Fibroblast of lung (primary cell): ENCODE measurements around the gene KLHL1. TPM values are rescaled to one million over a fixed set of nuclear protein-coding genes. Genes with fewer than 3 reads are reported as not detected.

Source experiments
- DNase-seq, 2 donors: peaks; one replicate each; pipeline versions ENCODE4 v3.0.0 to v3.0.0-alpha.2; 2010; ENCODE audit warnings: low read depth in 2 of 2
- H2AFZ ChIP-seq: 2 replicates; pipeline ENCODE4 v1.5.1; 2012; ENCODE audit warnings: low read length, control low read depth, inconsistent platforms
- H3K27ac ChIP-seq: 2 replicates; pipeline ENCODE4 v1.5.1; 2011; ENCODE audit warnings: low read length, control low read depth; ENCODE audit not compliant: insufficient read depth
- H3K27me3 ChIP-seq: 2 replicates; pipeline ENCODE4 v1.5.1; 2011; ENCODE audit warnings: mild to moderate bottlenecking, low read length; ENCODE audit not compliant: control insufficient read depth, insufficient read depth
- H3K36me3 ChIP-seq: 2 replicates; pipeline ENCODE4 v1.5.1; 2011; ENCODE audit warnings: low read length; ENCODE audit not compliant: control insufficient read depth, insufficient read depth
- H3K4me1 ChIP-seq: 2 replicates; pipeline ENCODE4 v1.5.1; 2011; ENCODE audit warnings: low read length; ENCODE audit not compliant: control insufficient read depth, insufficient read depth; ENCODE audit errors: extremely low read depth
- H3K4me2 ChIP-seq: 2 replicates; pipeline ENCODE4 v1.5.1; 2011; ENCODE audit warnings: low read length, control low read depth; ENCODE audit not compliant: insufficient read depth; ENCODE audit errors: extremely low read depth
- H3K4me3 ChIP-seq, 4 experiments: fragments of 200-600 bp in 1 of 4; sonication (generic) in 1 of 4; replicated peaks in 1 of 4; 2 replicates each; pipeline ENCODE4 v1.5.1; 2011 to 2016; ENCODE audit warnings: low read length in 4 of 4, low read depth in 3 of 4, mild to moderate bottlenecking in 3 of 4, control low read depth in 2 of 4, inconsistent platforms in 1 of 4, mixed read lengths in 1 of 4; ENCODE audit not compliant: insufficient read depth in 1 of 4; ENCODE audit errors: control extremely low read depth in 1 of 4
- H3K79me2 ChIP-seq: 2 replicates; pipeline ENCODE4 v1.5.1; 2012; ENCODE audit warnings: mild to moderate bottlenecking, low read length, inconsistent platforms; ENCODE audit not compliant: control insufficient read depth, insufficient read depth
- H3K9ac ChIP-seq: 2 replicates; pipeline ENCODE4 v1.5.1; 2011; ENCODE audit warnings: mild to moderate bottlenecking, low read length, control low read depth; ENCODE audit not compliant: insufficient read depth
- H3K9me3 ChIP-seq: 2 replicates; pipeline ENCODE4 v1.5.1; 2012; ENCODE audit warnings: low read depth, low read length; ENCODE audit not compliant: control insufficient read depth, insufficient read depth
- H4K20me1 ChIP-seq: 2 replicates; pipeline ENCODE4 v1.5.1; 2011; ENCODE audit warnings: low read length; ENCODE audit not compliant: control insufficient read depth, insufficient read depth; ENCODE audit errors: extremely low read depth
- EZH2 ChIP-seq: IDR thresholded peaks from 2 replicates; pipeline ENCODE4 v1.5.1; 2012; ENCODE audit warnings: low read length, control low read depth, mild to moderate bottlenecking; ENCODE audit errors: missing control alignments
- polyA plus RNA-seq, 2 donors: library from polyadenylated mRNA; depleted of rRNA in 1 of 2; stranded (reverse) in 1 of 2; unstranded in 1 of 2; fragments of >200 nt; gene quantifications; 2 replicates each; pipeline ENCODE4 v1.2.1, GENCODE V29; 2011 to 2012; ENCODE audit warnings: missing spikeins in 1 of 2
- total RNA-seq: library from RNA; depleted of rRNA; stranded (reverse); fragments of >200 nt; gene quantifications from 2 replicates; pipeline ENCODE4 v1.2.1, GENCODE V29; 2014
- TF ChIP-seq, protein P1 (sequence below), 2 donors: IDR thresholded peaks in 1 of 2; conservative IDR thresholded peaks in 1 of 2; 1 replicate in 1 of 2; 2 replicates in 1 of 2; pipeline ENCODE4 v1.5.1; 2011 to 2012; ENCODE audit warnings: low read length in 2 of 2, control low read depth in 1 of 2, inconsistent platforms in 1 of 2, low read depth in 1 of 2, mild to moderate bottlenecking in 1 of 2

Gene KLHL1
- total and polyA plus RNA-seq, 2 donors (not counting 1 experiment from before 2014, with no cell fraction given) = not detected

DNA sequence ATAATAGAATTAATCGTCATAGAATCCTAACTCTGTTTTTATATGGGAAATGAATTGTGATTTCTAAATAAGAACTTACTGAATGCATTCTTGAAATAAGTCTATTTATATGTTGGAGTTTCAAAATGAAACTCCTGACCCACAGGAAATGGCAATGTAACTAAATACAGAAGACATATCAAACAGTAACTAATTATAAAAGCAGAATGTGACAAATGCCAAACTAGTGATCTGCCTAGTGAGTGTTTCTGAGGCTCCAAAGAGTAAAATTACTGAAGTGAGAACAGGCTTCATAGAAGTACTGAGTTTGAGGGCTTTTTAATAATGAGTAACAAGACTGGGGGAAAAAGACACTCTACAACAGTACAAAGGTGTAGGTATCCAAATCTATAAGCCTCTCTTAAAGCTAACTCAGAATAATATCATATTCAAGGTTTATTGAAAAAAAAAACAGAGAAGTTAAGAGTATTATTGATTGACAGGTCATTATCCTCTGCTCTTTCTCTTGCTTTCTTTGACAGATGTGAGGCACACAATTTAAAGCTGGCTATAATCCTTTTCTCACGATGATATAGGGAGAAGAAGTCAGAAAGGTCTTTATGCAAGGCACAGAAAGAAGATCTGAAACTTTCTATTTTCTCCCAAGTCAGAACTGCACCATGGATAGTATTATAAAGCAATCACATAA, 18.1 kb downstream of the KLHL1 start:
- H4K20me1 ChIP-seq = no peaks in the 10 kb centered on the region
- no peaks in the 10 kb centered on the region for H3K36me3 ChIP-seq
- H3K4me3 ChIP-seq = no peak overlapping the region
- no peaks in the 10 kb centered on the region for H3K9me3 ChIP-seq
- H3K79me2 ChIP-seq = no peaks in the 10 kb centered on the region
- TF ChIP-seq, protein P1, sequence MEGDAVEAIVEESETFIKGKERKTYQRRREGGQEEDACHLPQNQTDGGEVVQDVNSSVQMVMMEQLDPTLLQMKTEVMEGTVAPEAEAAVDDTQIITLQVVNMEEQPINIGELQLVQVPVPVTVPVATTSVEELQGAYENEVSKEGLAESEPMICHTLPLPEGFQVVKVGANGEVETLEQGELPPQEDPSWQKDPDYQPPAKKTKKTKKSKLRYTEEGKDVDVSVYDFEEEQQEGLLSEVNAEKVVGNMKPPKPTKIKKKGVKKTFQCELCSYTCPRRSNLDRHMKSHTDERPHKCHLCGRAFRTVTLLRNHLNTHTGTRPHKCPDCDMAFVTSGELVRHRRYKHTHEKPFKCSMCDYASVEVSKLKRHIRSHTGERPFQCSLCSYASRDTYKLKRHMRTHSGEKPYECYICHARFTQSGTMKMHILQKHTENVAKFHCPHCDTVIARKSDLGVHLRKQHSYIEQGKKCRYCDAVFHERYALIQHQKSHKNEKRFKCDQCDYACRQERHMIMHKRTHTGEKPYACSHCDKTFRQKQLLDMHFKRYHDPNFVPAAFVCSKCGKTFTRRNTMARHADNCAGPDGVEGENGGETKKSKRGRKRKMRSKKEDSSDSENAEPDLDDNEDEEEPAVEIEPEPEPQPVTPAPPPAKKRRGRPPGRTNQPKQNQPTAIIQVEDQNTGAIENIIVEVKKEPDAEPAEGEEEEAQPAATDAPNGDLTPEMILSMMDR (conservative IDR thresholded peaks at IDR 0.05 in 1 of 2, IDR thresholded peaks at IDR 0.05 in 1 of 2; ENCODE audit: low read depth in 1 of 2, low read length in 2 of 2) = no peak
- TF ChIP-seq EZH2 = no peak
- H3K4me1 ChIP-seq = no peaks in the 10 kb centered on the region
- H3K4me2 ChIP-seq = no peak overlapping the region
- no peak overlapping the region for H3K9ac ChIP-seq
- no peak overlapping the region for H3K27ac ChIP-seq
- H2AFZ ChIP-seq = no peak overlapping the region
- H3K27me3 ChIP-seq = no peaks in the 10 kb centered on the region
- no peak for DNase-seq

- H3K36me3 ChIP-seq = no peaks in the 10 kb centered on the region
- no peaks in the 10 kb centered on the region for H3K4me1 ChIP-seq
These were observed 19.3 kb downstream of the KLHL1 start for GRCh38 chr13:70088926-70089325.

GRCh38 chr13:70087247-70087646, 21.0 kb downstream of the KLHL1 start:
- TF ChIP-seq, protein P1 (conservative IDR thresholded peaks at IDR 0.05 in 1 of 2, IDR thresholded peaks at IDR 0.05 in 1 of 2; ENCODE audit: low read depth in 1 of 2, low read length in 2 of 2) = no peak
- no peak for TF ChIP-seq EZH2
- Histone ChIP-seq H3K9ac (no peak overlapping the region), H3K9me3 (no peaks in the 10 kb centered on the region), H3K27me3 (no peaks in the 10 kb centered on the region), H3K4me2 (no peak overlapping the region), H3K79me2 (no peaks in the 10 kb centered on the region), H3K27ac (no peak overlapping the region), H3K4me3 (no peak overlapping the region), H4K20me1 (no peaks in the 10 kb centered on the region), H3K4me1 (no peaks in the 10 kb centered on the region), H2AFZ (no peak overlapping the region), H3K36me3 (no peaks in the 10 kb centered on the region)
- DNase-seq = no peak

More at GRCh38 chr13:70088926-70089325, 19.3 kb downstream of the KLHL1 start:
- Histone ChIP-seq H3K4me3 (no peak overlapping the region), H3K79me2 (no peaks in the 10 kb centered on the region), H3K4me2 (no peak overlapping the region), H3K27ac (no peak overlapping the region), H3K9ac (no peak overlapping the region), H3K27me3 (no peaks in the 10 kb centered on the region), H4K20me1 (no peaks in the 10 kb centered on the region), H2AFZ (no peak overlapping the region), H3K9me3 (no peaks in the 10 kb centered on the region)
- TF ChIP-seq EZH2 = no peak
- TF ChIP-seq, protein P1 (conservative IDR thresholded peaks at IDR 0.05 in 1 of 2, IDR thresholded peaks at IDR 0.05 in 1 of 2; ENCODE audit: low read depth in 1 of 2, low read length in 2 of 2) = no peak
- no peak for DNase-seq
